Ovary (tissue), 9 donors: ENCODE measurements around the gene MKI67. TPM values are rescaled to one million over a fixed set of nuclear protein-coding genes. Genes with fewer than 3 reads are reported as not detected.

Experiments
- DNase-seq, 5 donors: peaks; one replicate each; pipeline ENCODE4 v3.0.0-alpha.2; 2019 to 2020
- H3K27ac ChIP-seq, 2 donors: fragments of 200-600 bp; one replicate each; pipeline versions ENCODE4 v1.5.1 to v1.8.0; 2019 to 2022
- H3K27me3 ChIP-seq: fragments of 200-600 bp; one replicate; pipeline ENCODE4 v1.8.0; 2022
- H3K36me3 ChIP-seq: fragments of 200-600 bp; sonication (generic); one replicate; pipeline ENCODE4 v1.5.1; 2019
- H3K4me1 ChIP-seq: one replicate; pipeline ENCODE4 v1.8.1; 2013; ENCODE audit warnings: mild to moderate bottlenecking, moderate library complexity; ENCODE audit not compliant: insufficient read depth
- H3K4me3 ChIP-seq: fragments of 200-600 bp; sonication (generic); one replicate; pipeline ENCODE4 v1.5.1; 2017
- H3K9me3 ChIP-seq, 2 donors: fragments of 200-600 bp in 1 of 2; sonication (generic) in 1 of 2; one replicate each; pipeline versions ENCODE4 v1.5.1 to v1.8.1; 2013 to 2019; ENCODE audit warnings: mild to moderate bottlenecking in 1 of 2, moderate library complexity in 1 of 2
- CTCF ChIP-seq, 3 donors: fragments of 450-650 bp in 2 of 3; fragments of 200-600 bp in 1 of 3; IDR thresholded peaks; one replicate each; pipeline versions ENCODE4 v1.5.1 to v1.8.0; 2016 to 2022; ENCODE audit warnings: antibody characterized with exemption in 3 of 3, mild to moderate bottlenecking in 1 of 3
- EP300 ChIP-seq: sonication (generic); formaldehyde crosslinking; IDR thresholded peaks from one replicate; pipeline ENCODE4 v1.6.1; 2017; ENCODE audit warnings: antibody characterized with exemption
- POLR2A ChIP-seq: fragments of 450-650 bp; IDR thresholded peaks from one replicate; pipeline ENCODE4 v1.6.1; 2017; ENCODE audit warnings: antibody characterized with exemption, mild to moderate bottlenecking, moderate library complexity
- WGBS, 3 donors: extraction: QIAGEN DNeasy Blood & Tissue Kit in 1 of 3; methylation state at CpG; one replicate each; pipeline versions ENCODE4 v1.1.5 to v1.1.7; 2013 to 2017; 5-methylcytosine and 5-hydroxymethylcytosine counted together
- intact Hi-C, 4 donors: fragments of 100-400 bp; cut with DNase I; formaldehyde crosslinking; loops; one replicate each; pipeline versions ENCODE4 v1.11.0 to v1.15.1; 2022 to 2023
- polyA plus RNA-seq, 2 donors: library from polyadenylated mRNA; stranded (reverse); fragments of 200-250 nt in 1 of 2; fragments of 350-450 nt in 1 of 2; fragmentation: Illumina TruSeq in 1 of 2; extraction: RNeasy Lipid Tissue Mini Kit (QIAGEN cat#74804) in 1 of 2; gene quantifications; one replicate each; pipeline ENCODE4 v1.2.3, GENCODE V29; 2013 to 2014
- total RNA-seq, 7 donors: library from RNA; depleted of rRNA in 2 of 7; stranded (reverse); fragments of >200 nt in 2 of 7; fragmentation: NEBNext Ultra II Directional in 3 of 7; extraction: Animal tissue kit (Norgen Biotek cat#: 25700) in 3 of 7; gene quantifications; one replicate each; pipeline versions ENCODE4 v1.1.0 to v1.2.4, GENCODE V29; 2016 to 2023
- donor health status: DM: no; HTN: no; CAD: no; lungs with moderate emphysema.
- donor health status: DM: no; HTN: no; CAD: no.
- donor health status: Bipolar disorder and iron deficiency.
- donor health status: DM: yes; HTN: yes; CAD: no.
- donor health status: DM: no; HTN: no; CAD: no.
- donor health status: DM: yes; HTN: yes; CAD: no.

MKI67 gene
- total and polyA plus RNA-seq, 9 donors: 0.10 to 3.6 (median 0.71) TPM; not detected in 1

DNA sequence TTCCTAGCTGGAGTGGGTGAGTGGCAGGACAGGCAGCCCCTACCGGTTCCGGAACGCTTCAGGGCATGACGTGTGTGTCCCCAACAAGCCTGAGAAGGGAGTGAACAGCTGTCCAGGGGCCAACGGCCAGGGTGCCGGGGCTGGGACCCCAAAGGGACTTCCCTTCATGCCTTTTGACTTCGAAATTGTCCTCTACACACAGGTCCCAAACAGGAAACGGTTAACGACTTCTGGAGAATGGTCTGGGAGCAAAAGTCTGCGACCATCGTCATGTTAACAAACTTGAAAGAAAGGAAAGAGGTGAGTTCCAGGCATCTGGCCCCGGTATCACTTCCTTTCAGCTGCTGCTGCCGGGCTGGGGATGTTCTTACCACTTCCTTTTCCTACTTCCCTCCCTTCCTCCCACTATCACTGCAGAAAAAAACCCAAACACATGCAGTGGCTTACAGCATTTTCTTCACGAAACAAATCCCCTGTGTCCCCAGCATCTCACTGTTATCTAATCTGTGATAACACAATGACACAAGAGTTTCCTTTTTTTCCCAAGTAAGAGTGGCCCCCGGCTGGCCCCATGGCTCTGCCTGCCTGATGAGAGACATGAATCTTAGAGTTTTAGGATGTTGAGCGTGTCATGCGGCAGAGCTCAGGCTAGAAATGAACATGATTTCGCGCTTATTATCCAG is 63.2 kb downstream of the MKI67 start:
- Histone ChIP-seq H3K4me1 (no peaks in the 10 kb centered on the region), H3K4me3 (no peak overlapping the region)
- no peak for DNase-seq

GRCh38 chr10:128062331-128062880 is 63.8 kb downstream of the MKI67 start:
- intact Hi-C loops: no loop called here
- 33 to 36% (median 33%) methylated on average over 11 of the region's 11 CpGs for WGBS, 3 donors
- H3K27ac ChIP-seq: no peak overlapping the region

More for the DNA sequence above, 63.2 kb downstream of the MKI67 start:
- intact Hi-C loops: no loop called here
- TF ChIP-seq CTCF (IDR thresholded peaks at IDR 0.05) (no peak), POLR2A (no peak), EP300 (no peak)
- Histone ChIP-seq H3K9me3 (no peaks in the 10 kb centered on the region), H3K36me3 (no peaks in the 10 kb centered on the region), H3K27me3 (no peaks in the 10 kb centered on the region), H3K27ac (no peak overlapping the region)
- WGBS, 3 donors: 62 to 68% (median 62%) methylated on average over 19 of the region's 19 CpGs

GRCh38 chr10:128061306-128062300 is 64.6 kb downstream of the MKI67 start:
- no peaks in the 10 kb centered on the region for H3K9me3 ChIP-seq
- 57 to 71% (median 66%) methylated on average over 14 of the region's 14 CpGs for WGBS, 3 donors
- no peak for DNase-seq
- no peak for TF ChIP-seq POLR2A
- no peak for TF ChIP-seq EP300
- no peak for TF ChIP-seq CTCF (IDR thresholded peaks at IDR 0.05)
- H3K27me3 ChIP-seq: no peaks in the 10 kb centered on the region
- no peak overlapping the region for H3K4me3 ChIP-seq
- intact Hi-C loops: no loop called here
- no peaks in the 10 kb centered on the region for H3K4me1 ChIP-seq
- H3K27ac ChIP-seq: no peak overlapping the region
- H3K36me3 ChIP-seq: no peaks in the 10 kb centered on the region

More at GRCh38 chr10:128062331-128062880, 63.8 kb downstream of the MKI67 start:
- Histone ChIP-seq H3K9me3 (no peaks in the 10 kb centered on the region), H3K4me3 (no peak overlapping the region), H3K27me3 (no peaks in the 10 kb centered on the region), H3K4me1 (no peaks in the 10 kb centered on the region), H3K36me3 (no peaks in the 10 kb centered on the region)
- DNase-seq: no peak
- TF ChIP-seq POLR2A (no peak), EP300 (no peak), CTCF (IDR thresholded peaks at IDR 0.05) (no peak)
